SK-N-DZ (cell line): ENCODE measurements around the gene IFT81.
A peak's percentile ranks its signal among the peaks of the same experiment; 100 is the strongest.
"Not testable (repeated sequence)": the region's sequence is repeated elsewhere in the genome, so short reads cannot be mapped to it uniquely, and the experiment has no call there.

ENCODE experiments used
- DNase-seq: peaks from one replicate; pipeline ENCODE4 v3.0.0-alpha.2; 2015; ENCODE audit warnings: low spot score

IFT81 gene

DNA sequence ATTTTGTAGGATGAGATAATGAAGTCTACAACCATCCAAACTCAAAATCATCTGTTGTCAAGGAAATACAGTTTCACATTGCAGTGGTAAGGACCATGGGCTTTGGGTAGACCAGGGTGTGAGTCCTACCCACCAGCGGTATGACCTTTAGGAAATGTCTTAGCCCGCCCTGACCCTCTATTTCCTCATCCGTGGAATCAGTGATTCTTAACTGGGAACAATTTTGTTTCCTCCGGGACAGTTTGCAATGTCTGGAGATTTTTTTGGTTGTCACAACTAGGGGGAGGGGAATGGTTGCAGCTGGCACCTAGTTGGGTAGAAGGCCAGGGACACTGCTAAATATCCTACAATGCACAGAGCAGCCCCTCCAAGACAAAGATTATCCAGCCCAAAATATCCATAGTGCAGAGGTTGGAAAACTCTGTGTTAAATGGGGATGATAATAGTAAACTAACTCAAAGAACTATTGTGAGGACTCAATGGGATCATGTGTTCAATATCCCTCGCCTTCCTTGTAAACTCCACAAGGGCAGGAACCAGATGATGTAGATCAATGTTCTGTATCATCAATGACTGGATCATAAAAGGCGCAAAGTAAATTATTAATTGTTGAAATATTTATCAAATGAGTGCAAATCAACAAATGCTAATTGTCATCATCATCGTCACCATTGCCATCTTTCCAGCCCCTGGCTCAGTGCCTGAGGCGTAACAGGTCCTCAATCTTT lies 15.7 kb upstream of the IFT81 start:
- no peak for DNase-seq

DNA sequence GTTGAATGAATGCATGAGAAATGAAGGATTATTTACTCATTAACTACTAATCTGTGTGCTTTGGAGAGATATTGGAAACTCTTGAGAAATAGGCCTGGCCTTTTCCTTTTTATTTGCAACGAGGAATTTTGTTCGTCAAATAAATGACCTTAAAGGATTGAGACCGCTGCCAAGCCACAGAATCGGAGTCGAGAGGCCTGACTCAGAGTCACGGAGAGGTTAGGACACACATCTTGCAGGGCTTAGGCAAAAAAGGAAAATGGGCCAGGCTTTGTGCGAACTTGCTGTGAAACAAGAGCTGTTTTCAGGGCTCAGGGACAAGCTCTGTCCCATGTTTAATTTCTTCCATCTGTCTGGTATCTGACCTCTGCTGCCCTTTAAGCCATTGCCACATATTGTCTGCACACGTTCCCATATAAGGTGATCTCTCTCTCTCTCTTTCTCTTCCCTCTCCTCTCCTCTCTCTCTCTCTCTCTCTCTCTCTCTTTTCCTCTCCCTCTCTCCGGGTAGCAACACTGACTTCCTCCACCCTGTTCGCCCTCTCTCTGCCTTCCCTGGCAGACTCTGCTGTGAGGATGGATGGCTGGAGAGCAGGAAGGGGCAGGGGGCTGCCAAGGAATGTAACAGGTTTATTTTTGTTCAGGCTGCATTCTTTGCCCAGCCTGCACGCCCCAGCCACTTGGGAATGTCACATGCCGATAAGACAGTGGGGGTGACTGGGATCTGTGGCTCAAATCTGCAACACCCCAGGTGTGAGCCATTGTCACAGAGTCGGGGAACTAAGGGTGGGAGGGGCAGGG lies 14.9 kb upstream of the IFT81 start:
- peak; percentile 71 for DNase-seq

GRCh38 chr12:110109837-110110535 lies 14.2 kb upstream of the IFT81 start:
- DNase-seq = no peak

DNA sequence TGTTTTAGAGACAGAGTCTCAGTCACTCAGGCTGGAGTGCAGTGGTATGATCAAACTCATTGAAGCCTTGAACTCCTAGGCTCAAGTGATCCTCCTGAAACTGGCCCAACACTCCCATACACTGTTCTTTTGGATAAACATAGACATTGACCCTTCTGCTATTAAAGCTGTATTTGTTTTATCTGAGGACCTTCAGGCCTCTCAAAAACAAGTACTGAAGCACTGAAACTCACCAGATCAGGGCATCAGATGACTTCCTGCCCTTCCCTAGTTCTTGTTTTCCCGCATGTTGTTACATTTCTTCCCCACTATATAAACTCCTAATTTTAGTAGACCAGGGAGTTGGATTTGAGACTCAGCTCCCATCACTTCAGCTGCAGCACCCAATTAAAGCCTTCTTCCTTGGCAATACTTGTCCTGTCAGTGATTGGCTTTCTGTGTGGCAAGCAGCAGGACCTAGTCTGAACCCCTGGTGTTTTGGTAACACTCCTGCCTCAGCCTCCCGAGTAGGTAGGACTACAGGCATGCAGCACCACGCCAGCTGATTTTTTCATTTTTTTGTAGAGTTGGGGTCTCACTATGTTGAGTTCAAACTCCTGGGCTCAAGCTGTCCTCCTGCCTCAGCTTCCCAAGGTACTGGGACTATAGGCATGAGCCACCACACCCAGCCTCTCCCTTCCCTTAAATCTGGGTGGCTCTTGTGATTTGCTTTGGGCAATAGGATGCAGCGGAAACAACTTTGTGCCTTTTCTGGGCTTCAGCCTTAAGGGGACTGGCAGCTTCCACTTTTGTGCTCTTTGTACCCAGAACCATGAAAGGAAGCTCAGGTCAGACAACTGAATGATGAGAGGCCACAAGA lies 12.5 kb upstream of the IFT81 start:
- no peak for DNase-seq

- DNase-seq = no peak
Observed at GRCh38 chr12:110112335-110112660, 11.9 kb upstream of the IFT81 start.

GRCh38 chr12:110114528-110114937 lies 9.6 kb upstream of the IFT81 start:
- no peak for DNase-seq

DNA sequence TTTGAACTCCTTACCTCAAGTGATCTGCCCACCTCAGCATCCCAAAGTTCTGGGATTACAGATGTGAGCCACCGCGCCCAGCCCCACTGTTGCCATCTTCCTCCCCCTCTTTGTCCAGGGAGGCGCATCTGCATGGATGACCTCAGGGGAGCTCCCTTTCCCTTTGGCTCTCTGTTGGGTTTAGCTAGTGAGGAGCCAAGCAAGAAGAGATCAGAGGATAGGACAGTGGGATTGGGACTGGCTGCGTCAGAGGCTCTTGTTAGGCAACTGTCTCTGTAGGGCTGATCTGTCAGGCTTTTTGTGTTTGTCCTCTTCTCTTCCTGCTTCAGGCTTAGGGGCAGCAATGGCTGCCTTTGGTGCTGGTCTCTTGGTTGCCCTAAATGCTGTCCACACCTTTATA lies 8.5 kb upstream of the IFT81 start:
- DNase-seq = peak; percentile 26

DNA sequence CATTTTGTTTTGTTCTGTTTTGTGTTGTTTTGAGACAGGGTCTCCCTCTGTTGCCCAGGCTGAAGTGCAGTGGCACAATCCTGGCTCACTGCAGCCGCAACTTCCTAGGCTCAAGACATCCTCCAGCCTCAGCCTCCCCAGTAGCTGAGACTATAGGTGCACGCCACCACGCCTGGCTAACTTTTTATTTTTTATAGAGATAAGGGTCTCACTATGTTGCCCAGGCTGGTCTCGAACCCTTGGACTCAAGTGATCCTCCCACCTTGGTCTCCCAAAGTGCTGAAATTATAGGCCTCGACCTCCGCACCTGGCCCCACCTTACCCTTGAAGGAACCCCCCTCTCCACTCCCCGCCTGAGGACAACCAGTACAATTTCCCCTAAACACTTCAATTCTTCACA lies 7.5 kb upstream of the IFT81 start:
- DNase-seq = no peak

DNA sequence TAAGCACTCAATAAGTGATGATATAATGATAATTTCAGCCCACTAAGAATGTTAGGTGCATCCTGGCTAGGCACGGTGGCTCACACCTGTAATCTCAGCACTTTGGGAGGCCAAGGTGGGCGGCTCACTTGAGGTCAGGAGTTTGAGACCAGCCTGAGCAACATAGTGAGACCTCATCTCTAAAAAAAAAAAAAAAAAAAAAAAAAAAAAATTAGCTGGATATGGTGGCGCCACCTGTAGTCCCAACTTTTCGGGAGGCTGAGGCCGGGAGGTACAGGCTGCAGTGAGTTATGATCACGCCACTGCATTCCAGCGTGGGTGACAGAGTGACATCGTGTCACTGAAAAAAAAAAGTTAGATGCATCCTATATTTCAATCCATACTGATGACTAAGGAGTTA lies 6.9 kb upstream of the IFT81 start:
- not testable (repeated sequence) for DNase-seq

GRCh38 chr12:110117956-110118685 lies 6.0 kb upstream of the IFT81 start:
- DNase-seq = peak; percentile 39

GRCh38 chr12:110122929-110123328 lies 1.2 kb upstream of the IFT81 start:
- DNase-seq = no peak

GRCh38 chr12:110123919-110124268 lies 263 bp upstream of the IFT81 start:
- DNase-seq = no peak

DNA sequence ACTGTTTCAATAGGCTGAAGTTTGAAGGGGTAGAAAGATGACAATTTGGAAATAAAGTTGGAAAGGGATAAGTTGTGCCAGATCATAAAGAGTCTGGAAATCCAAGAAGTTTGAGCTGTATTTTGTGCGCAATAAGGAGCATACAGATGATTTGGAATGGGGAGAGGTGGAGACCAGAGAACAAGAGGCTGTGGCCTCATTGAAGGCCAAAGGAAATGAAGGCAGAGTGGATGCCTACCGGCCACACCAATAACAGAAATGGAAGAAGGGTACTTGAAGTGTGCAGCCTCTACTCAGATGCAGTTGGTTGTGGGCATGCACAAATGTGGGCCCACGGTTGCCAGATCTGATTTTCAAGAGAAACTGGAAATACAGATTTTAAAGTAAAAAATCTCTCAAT lies 2.4 kb downstream of the IFT81 start:
- DNase-seq = no peak

DNA sequence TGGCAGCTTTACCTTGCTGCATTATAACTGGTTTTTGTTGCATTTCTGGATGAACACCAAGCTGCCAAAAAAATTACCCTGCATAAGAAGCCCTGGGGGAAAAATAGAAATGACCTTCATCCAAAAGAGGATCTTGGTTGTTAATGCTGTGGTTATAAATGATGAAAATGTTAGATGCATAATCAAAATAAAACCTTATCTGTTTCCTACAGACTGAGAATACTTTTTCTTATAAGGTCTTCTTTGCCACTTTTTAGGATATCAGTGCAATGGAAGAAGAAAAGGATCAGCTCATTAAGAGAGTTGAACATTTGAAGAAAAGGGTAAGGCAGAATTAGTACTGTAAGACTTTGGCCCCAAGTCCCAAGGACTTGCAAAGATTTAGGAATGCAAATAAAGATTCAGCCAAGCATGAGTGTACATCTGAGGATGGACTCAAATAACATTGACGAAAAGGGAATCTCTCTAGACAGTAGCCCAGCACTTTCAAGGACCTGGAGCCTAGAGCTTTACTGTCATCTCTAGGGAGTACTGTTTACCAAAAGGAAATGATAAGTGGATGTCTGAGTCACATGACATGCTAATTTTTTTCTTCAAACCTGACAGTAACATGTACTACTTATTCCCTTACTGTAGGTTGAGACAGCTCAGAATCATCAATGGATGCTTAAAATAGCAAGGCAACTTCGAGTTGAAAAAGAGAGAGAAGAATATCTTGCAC lies 10.7 kb downstream of the IFT81 start:
- no peak for DNase-seq

DNA sequence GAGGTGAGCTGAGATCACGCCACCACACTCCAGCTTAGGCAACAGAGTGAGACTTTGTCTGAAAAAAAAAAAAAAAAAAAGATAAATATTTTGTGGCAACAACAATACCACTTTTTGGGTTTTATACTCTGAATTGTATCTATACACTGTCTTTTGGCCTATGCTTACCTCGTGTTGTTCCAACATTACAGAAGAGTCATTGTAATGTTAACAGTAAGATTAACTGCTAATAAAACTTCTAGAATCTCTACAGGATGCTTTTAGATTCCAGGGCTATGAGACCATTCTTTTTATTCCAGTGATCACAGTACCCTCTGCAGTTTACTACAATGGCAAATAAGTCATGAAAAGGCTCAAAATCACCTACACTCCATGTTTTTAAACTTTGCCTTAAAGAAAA lies 11.6 kb downstream of the IFT81 start:
- no peak for DNase-seq

- DNase-seq = no peak
Observed at GRCh38 chr12:110137786-110138185, 13.6 kb downstream of the IFT81 start.

DNA sequence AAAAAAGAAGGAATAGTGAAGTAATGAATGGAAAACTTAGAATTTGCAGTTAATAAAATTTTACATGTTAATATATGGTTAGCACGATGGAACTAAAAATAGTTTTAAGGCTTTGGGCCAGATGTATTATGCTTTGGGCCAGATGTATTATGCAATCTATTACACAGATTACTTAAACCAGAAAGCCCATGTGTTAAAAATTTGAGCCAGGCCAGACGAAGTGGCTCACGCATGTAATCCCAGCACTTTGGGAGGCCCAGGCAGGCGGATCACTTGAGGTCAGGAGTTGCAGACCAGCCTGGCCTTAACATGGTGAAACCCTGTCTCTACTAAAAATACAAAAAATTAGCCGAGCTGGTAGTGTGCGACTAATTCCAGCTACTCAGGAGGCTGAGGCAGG lies 17.2 kb downstream of the IFT81 start:
- DNase-seq = no peak

DNA sequence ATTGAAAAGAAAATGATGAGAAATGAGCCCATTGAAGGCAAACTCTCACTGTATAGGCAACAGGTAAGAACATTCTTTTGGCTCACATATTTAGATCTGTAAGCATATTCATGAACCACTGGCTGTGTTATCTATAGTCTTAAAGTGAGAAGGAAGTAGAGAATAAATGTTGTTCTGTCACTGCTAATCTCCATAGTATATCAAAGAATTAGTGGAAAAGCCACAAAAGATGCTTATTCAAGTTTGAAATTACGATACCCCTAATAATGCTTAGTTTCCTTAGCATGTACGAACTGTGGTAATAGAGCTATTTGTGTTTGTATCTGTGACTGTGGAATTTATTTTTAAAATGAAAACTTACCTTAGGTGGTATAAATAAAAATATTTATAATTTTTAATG lies 22.8 kb downstream of the IFT81 start:
- DNase-seq = no peak

- no peak for DNase-seq
Observed at GRCh38 chr12:110149086-110149660, 25.0 kb downstream of the IFT81 start.

GRCh38 chr12:110156766-110157165 lies 32.6 kb downstream of the IFT81 start:
- DNase-seq = no peak
